CD4-positive, alpha-beta T cell treated with Interleukin-2 at 100 ng/mL for 4 hours (primary cell): ENCODE data around the gene MICAL3.

Experiments
- DNase-seq: peaks from one replicate; pipeline ENCODE4 v3.0.0-alpha.2; 2020; ENCODE audit warnings: low spot score

Gene MICAL3

DNA sequence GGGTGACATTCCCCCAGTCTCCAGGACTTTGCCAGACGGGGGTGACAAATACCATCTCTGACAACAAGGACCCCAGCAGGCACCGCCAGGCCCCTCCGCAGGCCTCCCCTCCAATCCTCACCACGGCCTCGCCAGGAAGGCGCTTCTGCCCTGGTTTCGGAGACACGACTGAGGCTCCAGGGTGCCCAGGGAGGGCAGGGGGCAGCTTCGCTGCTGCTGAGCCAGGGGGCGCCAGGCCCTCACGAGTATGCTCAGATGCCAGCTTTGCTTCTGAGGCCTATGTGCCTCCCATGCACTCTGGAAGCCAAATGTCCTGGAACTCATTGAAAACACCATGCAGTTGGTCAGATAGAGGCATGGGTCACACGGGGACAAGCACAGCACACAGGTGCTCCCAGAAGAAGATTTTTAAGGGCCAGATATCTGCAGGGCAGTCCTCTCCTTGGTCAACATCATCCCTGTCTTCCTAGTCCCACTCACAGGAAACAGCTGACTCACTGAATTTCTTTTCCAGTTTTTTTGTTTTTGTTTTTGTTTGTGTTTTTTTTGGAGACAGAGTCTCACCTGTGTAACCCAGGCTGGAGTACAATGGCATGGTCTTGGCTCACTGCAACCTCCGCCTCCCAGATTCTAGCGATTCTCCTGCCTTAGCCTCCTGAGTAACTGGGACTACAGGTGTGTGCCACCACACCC is 270.0 kb downstream of the MICAL3 start:
- DNase-seq, result peak; percentile 31

GRCh38 chr22:17753401-17753989 is 270.9 kb downstream of the MICAL3 start:
- no peak for DNase-seq

DNA sequence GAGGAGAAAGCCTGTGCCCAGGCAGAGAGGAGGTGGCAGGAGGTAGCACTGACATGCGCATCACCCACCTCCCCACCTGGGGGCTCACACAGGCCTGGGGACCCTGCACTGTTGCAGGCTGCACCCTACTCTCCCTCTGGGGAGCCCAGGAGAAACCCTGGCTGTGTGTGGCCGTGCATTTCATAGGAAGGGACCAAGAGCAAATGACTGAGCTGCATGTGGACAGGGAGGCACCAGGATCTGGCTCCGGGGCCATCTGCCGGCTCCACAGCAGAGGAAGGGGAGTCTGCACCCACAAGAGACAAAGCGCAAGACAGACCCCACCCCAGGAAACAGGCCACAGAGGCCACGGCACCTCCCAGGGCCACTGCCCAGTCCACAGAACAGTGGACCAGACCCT is 272.8 kb downstream of the MICAL3 start:
- no peak for DNase-seq

- no peak for DNase-seq
Measured at GRCh38 chr22:17749605-17750395, 274.6 kb downstream of the MICAL3 start.

DNA sequence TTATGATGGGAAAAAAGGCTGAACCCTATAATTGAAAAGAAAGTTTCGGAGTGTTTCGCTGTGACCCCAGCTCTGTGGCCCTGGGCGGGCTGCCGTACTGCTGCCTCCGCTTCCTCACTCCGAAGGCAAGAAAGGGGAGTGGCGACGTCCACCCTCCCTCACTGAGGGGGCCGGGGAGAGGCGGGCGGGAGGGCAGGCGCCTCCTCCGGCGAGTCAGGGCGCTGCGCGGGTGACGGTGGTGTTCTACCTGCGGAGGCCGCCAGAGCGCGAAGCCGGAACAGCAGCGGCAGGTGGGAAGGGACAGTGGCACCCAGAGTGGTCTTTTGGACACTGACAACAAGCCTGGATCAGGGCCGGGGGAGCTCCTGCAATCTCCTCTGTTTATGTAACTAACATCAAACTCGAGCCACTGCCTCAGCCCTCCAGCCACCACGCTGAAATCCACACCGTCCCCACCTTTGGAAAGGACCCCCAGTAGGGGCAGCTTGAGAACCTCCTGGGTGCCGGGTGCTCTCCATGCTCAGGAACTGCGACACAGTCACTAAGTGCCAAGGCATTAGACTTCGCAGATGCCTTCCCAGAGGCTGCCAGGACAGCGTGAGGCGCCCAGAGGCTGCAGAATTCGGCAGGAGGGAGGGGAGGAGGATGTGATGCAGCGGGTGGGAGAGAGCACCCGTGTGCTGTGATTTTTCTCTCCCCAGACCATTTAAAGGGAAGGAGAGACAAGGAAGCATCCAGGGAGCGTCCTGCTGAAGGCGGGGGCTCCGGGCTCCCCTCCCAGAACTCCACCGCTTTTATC is 275.6 kb downstream of the MICAL3 start:
- no peak for DNase-seq

GRCh38 chr22:17746916-17747315 is 277.4 kb downstream of the MICAL3 start:
- DNase-seq, result no peak

- DNase-seq, result no peak
Measured at GRCh38 chr22:17744430-17744829, 279.9 kb downstream of the MICAL3 start.

DNA sequence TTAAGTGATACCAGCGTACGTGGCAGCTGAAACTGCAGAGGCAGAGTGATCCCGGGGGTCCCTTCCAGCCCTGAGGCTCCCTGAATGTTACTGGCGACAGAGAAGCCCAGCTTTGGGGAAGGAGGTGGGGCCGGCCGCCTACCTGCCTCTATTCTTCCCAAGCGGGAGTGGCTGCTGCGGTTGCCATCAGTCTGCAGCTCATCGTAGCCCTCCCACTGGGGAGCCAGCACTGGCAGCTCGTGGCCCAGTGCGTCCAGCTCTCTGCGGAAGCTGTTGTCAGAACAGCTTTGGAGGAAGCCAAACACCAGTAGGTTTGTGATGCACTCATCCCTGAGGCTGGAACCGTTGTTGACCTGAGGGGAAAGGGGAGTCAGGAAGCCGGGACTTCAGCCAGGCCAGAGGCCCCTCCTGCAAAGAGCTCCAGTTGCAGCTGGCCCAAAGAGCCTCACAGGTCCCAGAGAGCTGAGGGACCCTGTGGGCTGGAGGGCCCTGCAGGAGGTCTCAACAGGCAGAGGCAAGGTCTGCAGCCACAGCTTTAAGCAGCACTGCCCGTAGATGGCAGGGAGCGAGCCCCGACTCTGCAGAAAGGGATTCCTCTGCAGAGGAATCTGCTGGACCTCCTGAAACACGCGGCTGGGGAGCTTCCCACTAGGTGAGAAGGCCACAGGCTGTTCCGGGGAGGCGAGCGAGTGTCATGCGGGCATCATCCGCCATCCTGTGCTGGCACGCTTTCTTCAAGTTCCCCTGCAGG is 280.5 kb downstream of the MICAL3 start:
- DNase-seq, result no peak

DNA sequence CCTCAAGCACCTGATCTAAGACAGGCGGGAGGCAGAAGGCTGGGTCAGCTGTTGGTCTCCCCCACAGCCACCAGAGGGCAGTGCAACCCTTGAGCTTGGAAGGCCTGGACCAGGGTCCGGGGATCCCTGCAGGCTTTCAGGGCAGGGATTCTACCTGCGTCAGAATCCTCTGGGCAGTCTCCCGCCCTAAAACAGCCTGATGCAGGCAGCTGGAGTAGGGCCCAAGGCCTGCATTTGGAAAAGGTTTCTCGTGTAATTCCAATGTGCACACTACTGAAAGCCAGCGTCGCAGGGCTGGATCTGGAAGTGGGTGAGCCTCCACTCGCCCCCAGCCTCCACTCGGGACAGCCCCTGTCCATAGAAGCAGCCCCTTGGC is 281.8 kb downstream of the MICAL3 start:
- DNase-seq, result peak; percentile 64

GRCh38 chr22:17741866-17742526 is 282.4 kb downstream of the MICAL3 start:
- no peak for DNase-seq

DNA sequence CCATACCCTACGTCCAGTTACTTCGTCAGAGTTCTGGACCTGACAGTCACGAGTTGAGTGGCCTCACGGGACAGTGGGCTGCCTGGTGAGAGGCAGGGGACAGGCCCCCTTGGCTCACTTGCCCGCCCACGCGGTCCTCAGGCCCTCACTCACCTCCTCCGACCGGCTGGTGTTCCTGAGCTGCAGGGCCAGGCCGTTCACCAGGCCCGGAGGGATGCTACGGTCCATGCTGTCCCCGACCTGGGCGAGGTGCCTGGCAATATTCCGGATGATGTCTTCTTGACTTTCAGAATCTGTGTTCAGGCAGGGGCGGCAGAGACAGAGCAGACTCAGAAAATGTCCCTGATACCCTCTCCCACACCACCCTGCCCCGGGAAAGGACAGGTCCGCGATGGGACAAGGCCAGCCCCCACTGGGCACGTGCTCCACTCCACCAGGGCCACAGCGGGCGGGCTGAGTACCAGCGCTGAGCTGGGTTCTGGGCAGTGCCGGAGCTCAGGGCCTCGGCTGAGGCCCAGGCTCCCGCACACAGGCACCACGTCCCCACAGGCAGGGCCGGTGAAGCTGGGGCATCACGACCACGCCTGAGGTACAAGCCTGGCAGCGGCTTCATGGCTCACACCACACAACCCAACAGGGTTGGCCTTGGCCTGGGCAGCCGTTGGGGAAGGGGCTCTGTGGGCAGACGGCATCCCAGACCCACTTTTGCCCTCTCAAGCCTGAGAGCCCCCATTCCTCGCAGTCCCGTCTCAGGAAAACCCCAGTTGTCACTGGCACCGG is 285.0 kb downstream of the MICAL3 start:
- no peak for DNase-seq

DNA sequence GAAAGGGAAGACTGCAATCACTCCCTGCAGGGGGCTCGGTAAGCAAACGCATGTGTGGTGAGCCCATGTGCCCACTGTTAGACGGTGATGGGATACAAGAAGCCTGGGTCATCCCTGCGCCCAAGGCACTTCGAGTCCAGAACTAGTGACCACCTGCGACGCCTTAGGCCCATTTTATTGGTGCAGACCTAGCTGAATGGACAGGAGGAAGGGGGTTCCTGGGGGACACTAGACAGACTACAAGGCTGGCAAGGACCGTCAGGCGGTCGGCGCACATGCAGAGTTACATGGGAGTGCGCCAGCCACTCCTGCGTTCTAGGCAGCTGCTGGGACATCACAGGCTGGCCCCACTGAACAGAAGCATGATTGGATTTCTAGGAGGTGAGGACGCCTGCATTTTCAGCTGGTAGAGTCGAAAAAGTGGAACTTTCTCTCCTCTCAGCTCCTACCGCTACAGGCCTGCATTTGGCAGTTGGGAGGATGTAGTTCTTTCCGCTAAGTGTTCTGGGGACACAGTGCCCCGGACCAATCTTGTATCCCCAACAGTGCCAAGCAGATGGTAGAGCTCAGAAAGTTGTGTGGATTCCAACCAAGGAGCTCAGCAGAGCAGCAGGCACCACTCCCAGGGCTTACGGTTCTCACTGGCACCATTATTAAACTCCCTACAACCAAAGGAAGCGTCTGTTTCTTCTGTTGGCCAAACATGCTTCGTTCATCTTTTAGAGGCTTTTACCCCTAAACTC is 285.8 kb downstream of the MICAL3 start:
- DNase-seq, result no peak
